Omental fat pad (tissue), 4 donors: ENCODE results near the gene WSB2. TPM values are rescaled to one million over a fixed set of nuclear protein-coding genes. Genes with fewer than 3 reads are reported as not detected.
"Not testable (repeated sequence)": the region's sequence is repeated elsewhere in the genome, so short reads cannot be mapped to it uniquely, and the experiment has no call there.

Experiments used
- ATAC-seq: fragments of 150-250 bp; one replicate; pipeline ENCODE4 v1.9.1; 2016; ENCODE audit warnings: mild to moderate bottlenecking, moderate library complexity; ENCODE audit not compliant: low FRiP score
- DNase-seq: peaks from one replicate; pipeline ENCODE4 v3.0.0-alpha.2; 2019; ENCODE audit warnings: low spot score
- total RNA-seq, 4 donors: library from RNA; depleted of rRNA; stranded (reverse); fragments of >200 nt; gene quantifications; one replicate each; pipeline ENCODE4 v1.1.0, GENCODE V29; 2016
- TF ChIP-seq, protein P1 (sequence below), 3 donors: fragments of 450-650 bp; IDR thresholded peaks; one replicate each; pipeline ENCODE4 v1.5.1; 2016 to 2017; ENCODE audit warnings: antibody characterized with exemption in 3 of 3, mild to moderate bottlenecking in 3 of 3, moderate library complexity in 2 of 3

The WSB2 gene
- total RNA-seq, 4 donors from 2014 or later: 41.1 to 87.8 (median 65.3) TPM

DNA sequence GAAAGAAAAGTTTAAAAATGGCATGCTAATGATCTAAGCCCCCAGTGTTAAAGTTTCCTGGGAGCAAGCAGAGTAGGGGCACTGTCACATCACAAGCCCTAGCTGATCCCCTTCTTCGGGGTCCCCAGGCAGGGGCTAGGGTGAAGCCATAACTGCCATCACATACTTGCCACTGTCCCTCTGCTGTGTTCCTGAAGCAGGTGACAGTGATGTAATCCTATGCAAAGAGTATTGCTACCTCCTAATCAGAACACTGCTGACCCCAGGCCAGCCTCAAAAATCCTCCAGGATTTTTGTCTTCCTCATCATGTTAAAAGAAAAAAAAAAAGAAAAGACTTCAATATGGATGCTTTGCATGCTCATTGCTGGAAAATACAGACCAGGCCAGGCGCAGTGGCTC, 45.7 kb downstream of the WSB2 start:
- DNase-seq (no peak), ATAC-seq (no peak)

DNA sequence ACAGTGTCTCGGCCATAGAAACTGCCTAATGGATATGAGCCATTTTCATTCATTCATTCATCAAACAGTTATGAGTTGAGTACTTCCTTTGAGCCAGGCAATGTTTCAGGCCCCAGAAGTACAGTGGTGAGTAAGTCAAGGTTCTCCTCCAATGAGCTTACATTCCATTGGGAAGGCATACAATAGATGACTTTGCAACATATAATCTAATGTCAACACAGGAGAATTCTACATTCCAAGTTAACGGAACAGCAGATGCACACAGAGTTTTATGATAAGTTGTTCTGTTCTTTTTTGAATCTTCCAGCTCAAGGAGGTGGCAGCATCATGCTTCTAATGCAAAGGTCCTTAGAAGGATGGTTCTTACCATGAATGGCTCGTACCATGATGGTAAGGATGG, 47.7 kb downstream of the WSB2 start:
- ATAC-seq (no peak), DNase-seq (no peak)
- TF ChIP-seq, protein P1, sequence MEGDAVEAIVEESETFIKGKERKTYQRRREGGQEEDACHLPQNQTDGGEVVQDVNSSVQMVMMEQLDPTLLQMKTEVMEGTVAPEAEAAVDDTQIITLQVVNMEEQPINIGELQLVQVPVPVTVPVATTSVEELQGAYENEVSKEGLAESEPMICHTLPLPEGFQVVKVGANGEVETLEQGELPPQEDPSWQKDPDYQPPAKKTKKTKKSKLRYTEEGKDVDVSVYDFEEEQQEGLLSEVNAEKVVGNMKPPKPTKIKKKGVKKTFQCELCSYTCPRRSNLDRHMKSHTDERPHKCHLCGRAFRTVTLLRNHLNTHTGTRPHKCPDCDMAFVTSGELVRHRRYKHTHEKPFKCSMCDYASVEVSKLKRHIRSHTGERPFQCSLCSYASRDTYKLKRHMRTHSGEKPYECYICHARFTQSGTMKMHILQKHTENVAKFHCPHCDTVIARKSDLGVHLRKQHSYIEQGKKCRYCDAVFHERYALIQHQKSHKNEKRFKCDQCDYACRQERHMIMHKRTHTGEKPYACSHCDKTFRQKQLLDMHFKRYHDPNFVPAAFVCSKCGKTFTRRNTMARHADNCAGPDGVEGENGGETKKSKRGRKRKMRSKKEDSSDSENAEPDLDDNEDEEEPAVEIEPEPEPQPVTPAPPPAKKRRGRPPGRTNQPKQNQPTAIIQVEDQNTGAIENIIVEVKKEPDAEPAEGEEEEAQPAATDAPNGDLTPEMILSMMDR (IDR thresholded peaks at IDR 0.05): no peak

More for the DNA sequence above, 45.7 kb downstream of the WSB2 start:
- TF ChIP-seq, protein P1 (IDR thresholded peaks at IDR 0.05): no peak

DNA sequence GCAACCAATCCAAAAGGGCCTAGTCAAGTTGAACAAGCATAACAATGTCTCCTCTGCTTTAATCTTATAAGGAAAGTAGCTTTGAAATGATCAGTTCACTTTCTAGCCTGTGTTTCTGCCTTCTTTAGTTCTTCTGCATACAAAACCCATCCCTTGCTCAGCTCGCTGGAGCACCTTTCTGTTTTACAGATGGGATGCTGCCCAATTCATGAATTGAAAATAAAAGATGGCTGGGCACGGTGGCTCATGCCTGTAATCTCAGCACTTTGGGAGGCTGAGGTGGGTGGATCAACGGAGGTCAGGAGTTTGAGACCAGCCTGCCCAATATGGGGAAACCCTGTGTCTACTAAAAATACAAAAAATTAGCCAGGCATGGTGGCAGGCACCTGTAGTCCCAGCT, 49.0 kb downstream of the WSB2 start:
- ATAC-seq: no peak
- TF ChIP-seq, protein P1 (IDR thresholded peaks at IDR 0.05): no peak

DNA sequence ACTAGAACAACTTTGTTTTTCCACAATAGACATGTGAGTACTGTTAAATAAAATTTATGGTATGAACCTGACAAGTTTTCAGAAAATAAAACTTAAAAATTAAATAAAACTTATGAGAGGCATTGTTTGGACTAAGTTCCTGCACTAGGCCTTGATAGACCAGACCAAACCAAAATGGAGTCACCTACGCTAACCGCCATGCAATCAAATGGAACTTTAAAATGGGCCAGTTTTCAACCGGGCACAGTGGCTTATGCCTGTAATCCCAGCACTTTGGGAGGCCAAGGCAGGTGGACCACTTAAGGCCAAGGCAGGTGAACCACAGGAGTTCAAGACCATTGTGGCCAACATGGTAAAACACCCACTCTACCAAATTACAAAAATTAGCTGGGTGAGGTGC, 49.6 kb downstream of the WSB2 start:
- DNase-seq: no peak
- no peak for ATAC-seq
- TF ChIP-seq, protein P1 (IDR thresholded peaks at IDR 0.05): no peak

More for the DNA sequence above, 49.0 kb downstream of the WSB2 start:
- no peak for DNase-seq

DNA sequence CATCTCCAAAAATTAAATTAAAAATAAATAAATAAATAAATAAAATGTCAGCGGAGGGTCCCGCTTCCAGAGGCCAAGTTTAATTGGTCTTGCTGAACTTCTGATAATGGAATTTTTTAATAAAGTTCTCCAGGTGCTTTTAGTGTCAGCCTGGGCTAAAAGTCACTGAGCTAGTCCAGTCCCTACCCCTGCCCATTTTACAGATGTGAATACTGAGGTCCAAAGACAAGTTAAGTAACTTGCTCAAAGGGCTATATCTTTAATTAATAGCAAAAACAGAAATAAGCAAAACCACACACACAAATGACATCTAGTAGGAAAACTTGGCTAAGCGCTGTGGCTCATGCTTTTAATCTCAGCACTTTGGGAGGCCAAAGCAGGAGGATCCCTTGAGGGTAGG, 50.1 kb downstream of the WSB2 start:
- ATAC-seq (no peak), DNase-seq (no peak)
- TF ChIP-seq, protein P1 (IDR thresholded peaks at IDR 0.05): no peak

DNA sequence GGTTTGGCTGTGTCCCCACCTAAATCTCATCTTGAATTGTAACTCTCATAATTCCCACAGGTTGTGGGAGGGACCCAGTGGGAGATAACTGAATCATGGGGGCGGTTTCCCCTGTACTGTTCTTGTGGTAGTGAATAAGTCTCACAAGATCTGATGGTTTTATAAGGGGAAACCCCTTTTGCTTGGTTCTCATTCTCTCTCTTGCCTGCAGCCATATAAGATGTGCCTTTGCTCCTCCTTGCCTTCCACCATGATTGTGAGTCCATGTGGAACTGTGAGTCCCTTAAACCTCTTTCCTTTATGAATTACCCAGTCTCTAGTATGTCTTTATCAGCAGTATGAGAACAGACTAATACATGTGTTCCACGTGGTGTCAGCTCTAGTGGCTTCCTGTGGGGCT, 61.2 kb downstream of the WSB2 start:
- ATAC-seq, DNase-seq: not testable (repeated sequence)

DNA sequence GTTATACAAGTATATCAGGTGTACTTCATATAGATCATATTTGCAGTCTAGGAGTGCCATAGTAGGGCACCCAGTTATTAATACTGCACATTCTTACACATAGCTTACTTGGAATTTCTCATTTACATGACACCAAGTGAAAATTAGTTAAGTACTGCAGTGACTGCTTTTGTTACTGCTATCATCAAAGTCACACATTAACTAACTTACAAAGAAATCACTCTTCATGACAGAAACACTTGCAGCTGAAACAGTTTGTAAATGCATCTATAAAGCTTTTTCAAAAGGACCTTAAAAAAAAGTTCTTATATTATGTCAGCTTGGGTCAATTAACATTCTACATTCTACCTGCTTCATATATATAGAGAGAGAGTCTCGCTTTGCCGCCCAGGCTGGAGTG, 62.3 kb downstream of the WSB2 start:
- DNase-seq (no peak), ATAC-seq (no peak)
- TF ChIP-seq, protein P1 (IDR thresholded peaks at IDR 0.05): no peak
